Gastrocnemius medialis (tissue), 4 donors: Measurements from ENCODE around the gene DMXL2.

Source experiments
- POLR2A ChIP-seq, 2 donors: fragments of 450-650 bp; IDR thresholded peaks; one replicate each; pipeline ENCODE4 v1.6.1; 2017; ENCODE audit warnings: antibody characterized with exemption in 2 of 2, mild to moderate bottlenecking in 2 of 2, moderate library complexity in 2 of 2
- TF ChIP-seq, protein P1 (sequence below), 5 experiments: fragments of 450-650 bp in 3 of 5; fragments of 200-600 bp in 2 of 5; sonication (generic) in 2 of 5; IDR thresholded peaks in 4 of 5; conservative IDR thresholded peaks in 1 of 5; 1 replicate in 4 of 5; 2 replicates in 1 of 5; pipeline ENCODE4 v1.5.1; 2016 to 2019; ENCODE audit warnings: antibody characterized with exemption in 5 of 5, mild to moderate bottlenecking in 3 of 5, moderate library complexity in 3 of 5

GRCh38 chr15:51634591-51635198 is 12.1 kb upstream of the DMXL2 start:
- TF ChIP-seq, protein P1, sequence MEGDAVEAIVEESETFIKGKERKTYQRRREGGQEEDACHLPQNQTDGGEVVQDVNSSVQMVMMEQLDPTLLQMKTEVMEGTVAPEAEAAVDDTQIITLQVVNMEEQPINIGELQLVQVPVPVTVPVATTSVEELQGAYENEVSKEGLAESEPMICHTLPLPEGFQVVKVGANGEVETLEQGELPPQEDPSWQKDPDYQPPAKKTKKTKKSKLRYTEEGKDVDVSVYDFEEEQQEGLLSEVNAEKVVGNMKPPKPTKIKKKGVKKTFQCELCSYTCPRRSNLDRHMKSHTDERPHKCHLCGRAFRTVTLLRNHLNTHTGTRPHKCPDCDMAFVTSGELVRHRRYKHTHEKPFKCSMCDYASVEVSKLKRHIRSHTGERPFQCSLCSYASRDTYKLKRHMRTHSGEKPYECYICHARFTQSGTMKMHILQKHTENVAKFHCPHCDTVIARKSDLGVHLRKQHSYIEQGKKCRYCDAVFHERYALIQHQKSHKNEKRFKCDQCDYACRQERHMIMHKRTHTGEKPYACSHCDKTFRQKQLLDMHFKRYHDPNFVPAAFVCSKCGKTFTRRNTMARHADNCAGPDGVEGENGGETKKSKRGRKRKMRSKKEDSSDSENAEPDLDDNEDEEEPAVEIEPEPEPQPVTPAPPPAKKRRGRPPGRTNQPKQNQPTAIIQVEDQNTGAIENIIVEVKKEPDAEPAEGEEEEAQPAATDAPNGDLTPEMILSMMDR (IDR thresholded peaks at IDR 0.05 in 4 of 5, conservative IDR thresholded peaks at IDR 0.05 in 1 of 5) = no peak
- no peak for TF ChIP-seq POLR2A (IDR thresholded peaks at IDR 0.05)
